Measurements from ENCODE around the gene NRARP. TPM values are rescaled to one million over a fixed set of nuclear protein-coding genes. Genes with fewer than 3 reads are reported as not detected.

Gene NRARP
- total and polyA plus RNA-seq, 4 donors, result 0.48 to 1.3 (median 0.93) TPM; not detected in 1

DNA sequence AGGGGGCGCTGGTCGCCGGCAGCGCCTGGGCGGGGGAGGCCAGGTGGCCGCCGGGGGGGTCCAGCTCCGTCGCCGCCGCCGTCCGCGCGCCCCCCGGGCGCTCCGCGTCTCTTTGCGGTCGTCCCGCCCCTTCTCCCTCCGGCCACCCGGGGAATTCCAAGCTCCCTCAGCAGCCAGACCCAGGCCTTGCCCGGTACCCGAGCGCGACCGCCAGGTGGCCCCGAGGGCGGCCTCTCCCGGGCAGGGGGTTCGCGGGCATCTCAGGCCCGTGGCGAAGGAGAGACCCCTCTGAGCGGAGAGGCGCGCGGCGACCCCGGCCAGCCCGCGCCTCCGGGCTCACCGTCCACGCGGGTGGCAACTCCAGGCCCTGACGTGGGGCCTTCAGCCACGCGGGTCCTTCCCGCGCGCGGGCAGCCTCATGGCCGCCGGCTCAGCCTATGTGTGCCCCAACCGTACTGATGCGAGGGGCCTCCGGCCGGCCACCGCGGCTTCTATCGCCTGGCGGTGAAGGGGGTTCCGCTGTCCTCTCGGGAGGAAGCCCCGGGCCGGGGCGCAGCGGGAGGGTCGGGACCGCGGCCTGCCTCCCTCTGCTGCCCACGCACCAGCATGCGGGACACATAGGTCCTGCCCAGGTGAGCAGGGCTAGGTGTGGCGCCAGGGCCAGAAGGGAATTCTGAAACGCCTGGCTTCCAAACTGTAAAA lies 529 bp upstream of the NRARP start:
- Histone ChIP-seq H3K9ac (ENCODE audit: low read depth in 1 of 2, low read length in 2 of 2) (no peak overlapping the region), H3K27me3 (ENCODE audit: control insufficient read depth in 4 of 4, insufficient read depth in 4 of 4, low read length in 3 of 4) (peaks cover 0 to 3% (median 0%) of the 10 kb centered on the region in 4 donors), H3K9me3 (ENCODE audit: control insufficient read depth in 4 of 4, low read length in 3 of 4) (no peaks in the 10 kb centered on the region), H3K4me1 (ENCODE audit: control insufficient read depth in 4 of 4, insufficient read depth in 4 of 4, low read length in 3 of 4) (peaks cover 13 to 62% (median 28%) of the 10 kb centered on the region in 4 donors), H3K36me3 (ENCODE audit: control insufficient read depth in 4 of 4, insufficient read depth in 3 of 4, low read depth in 1 of 4, low read length in 3 of 4) (no peaks in the 10 kb centered on the region), H3K27ac (ENCODE audit: low read depth in 1 of 2, low read length in 2 of 2) (peak overlapping the region; percentile 0 to 50), H3K4me3 (ENCODE audit: low read depth in 1 of 3, low read length in 3 of 3) (peak overlapping the region in 1 of 3 donors; percentile 55)
- 13% methylated on average over 78 of the region's 78 CpGs for WGBS
- no peak for DNase-seq (ENCODE audit: low spot score)
- TF ChIP-seq, protein P1, sequence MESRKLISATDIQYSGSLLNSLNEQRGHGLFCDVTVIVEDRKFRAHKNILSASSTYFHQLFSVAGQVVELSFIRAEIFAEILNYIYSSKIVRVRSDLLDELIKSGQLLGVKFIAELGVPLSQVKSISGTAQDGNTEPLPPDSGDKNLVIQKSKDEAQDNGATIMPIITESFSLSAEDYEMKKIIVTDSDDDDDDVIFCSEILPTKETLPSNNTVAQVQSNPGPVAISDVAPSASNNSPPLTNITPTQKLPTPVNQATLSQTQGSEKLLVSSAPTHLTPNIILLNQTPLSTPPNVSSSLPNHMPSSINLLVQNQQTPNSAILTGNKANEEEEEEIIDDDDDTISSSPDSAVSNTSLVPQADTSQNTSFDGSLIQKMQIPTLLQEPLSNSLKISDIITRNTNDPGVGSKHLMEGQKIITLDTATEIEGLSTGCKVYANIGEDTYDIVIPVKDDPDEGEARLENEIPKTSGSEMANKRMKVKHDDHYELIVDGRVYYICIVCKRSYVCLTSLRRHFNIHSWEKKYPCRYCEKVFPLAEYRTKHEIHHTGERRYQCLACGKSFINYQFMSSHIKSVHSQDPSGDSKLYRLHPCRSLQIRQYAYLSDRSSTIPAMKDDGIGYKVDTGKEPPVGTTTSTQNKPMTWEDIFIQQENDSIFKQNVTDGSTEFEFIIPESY (IDR thresholded peaks at IDR 0.05), result no peak
- TF ChIP-seq RAD21 (IDR thresholded peaks at IDR 0.05), result peak in 1 of 2 donors; percentile 9
- TF ChIP-seq, protein P2, sequence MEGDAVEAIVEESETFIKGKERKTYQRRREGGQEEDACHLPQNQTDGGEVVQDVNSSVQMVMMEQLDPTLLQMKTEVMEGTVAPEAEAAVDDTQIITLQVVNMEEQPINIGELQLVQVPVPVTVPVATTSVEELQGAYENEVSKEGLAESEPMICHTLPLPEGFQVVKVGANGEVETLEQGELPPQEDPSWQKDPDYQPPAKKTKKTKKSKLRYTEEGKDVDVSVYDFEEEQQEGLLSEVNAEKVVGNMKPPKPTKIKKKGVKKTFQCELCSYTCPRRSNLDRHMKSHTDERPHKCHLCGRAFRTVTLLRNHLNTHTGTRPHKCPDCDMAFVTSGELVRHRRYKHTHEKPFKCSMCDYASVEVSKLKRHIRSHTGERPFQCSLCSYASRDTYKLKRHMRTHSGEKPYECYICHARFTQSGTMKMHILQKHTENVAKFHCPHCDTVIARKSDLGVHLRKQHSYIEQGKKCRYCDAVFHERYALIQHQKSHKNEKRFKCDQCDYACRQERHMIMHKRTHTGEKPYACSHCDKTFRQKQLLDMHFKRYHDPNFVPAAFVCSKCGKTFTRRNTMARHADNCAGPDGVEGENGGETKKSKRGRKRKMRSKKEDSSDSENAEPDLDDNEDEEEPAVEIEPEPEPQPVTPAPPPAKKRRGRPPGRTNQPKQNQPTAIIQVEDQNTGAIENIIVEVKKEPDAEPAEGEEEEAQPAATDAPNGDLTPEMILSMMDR (IDR thresholded peaks at IDR 0.05; ENCODE audit: low read depth, low read length, missing input control), result peak; percentile 38

DNA sequence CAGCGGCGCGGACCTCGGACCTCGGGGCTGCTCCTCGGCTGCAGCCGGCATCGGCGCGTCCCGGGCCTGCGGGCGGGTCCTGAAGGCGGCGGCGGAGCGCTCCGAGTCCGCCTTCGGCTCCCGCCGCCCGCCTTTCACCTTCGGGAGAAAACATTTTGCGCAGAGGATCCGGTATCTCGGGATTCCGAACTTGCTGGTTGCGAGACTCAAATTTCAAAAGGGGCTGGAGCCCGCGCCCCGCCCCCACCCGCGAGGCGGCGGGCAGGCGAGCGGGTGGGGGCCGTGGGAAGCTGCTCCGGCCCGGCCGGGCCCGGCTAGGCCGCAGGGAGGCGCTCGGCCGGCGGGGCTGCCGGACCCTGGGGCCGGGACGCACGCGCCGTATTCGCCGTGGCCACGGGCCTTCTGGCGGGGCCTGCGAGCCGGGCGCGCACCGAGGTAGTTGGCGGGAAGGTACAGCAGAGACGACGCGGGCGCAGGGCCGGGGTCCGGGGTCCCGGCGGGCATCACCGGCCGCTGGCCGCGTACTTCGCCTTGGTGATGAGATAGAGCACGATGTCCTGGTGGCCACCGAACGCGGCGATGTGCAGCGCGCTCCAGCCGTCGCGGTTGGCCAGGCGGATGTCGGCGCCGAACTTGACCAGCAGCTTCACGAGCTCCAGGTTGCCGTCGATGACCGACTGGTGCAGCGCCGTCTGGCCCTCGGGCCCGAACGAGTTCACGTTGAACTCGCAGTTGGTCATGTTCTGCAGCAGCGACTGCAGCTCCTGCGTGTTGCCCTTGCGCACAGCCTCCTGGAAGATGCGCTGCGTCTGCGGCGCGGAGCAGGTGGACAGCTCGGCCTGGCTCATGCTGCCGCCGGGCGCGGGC lies 757 bp downstream of the NRARP start:
- peak; percentile 48 for DNase-seq (ENCODE audit: low spot score)
- H3K4me3 ChIP-seq (ENCODE audit: low read depth in 1 of 3, low read length in 3 of 3), result peak overlapping the region; percentile 55 to 63 (median 63)
- H3K4me1 ChIP-seq (ENCODE audit: control insufficient read depth in 4 of 4, insufficient read depth in 4 of 4, low read length in 3 of 4), result peaks cover 14 to 65% (median 32%) of the 10 kb centered on the region in 4 donors
- H3K27me3 ChIP-seq (ENCODE audit: control insufficient read depth in 4 of 4, insufficient read depth in 4 of 4, low read length in 3 of 4), result peaks cover 0 to 3% (median 0%) of the 10 kb centered on the region in 4 donors
- WGBS, result under 1% methylated on average over 115 of the region's 115 CpGs
- H3K27ac ChIP-seq (ENCODE audit: low read depth in 1 of 2, low read length in 2 of 2), result peak overlapping the region; percentile 18 to 73
- H3K36me3 ChIP-seq (ENCODE audit: control insufficient read depth in 4 of 4, insufficient read depth in 3 of 4, low read depth in 1 of 4, low read length in 3 of 4), result no peaks in the 10 kb centered on the region
- H3K9me3 ChIP-seq (ENCODE audit: control insufficient read depth in 4 of 4, low read length in 3 of 4), result no peaks in the 10 kb centered on the region
- H3K9ac ChIP-seq (ENCODE audit: low read depth in 1 of 2, low read length in 2 of 2), result peak overlapping the region in 1 of 2 donors; percentile 37
- TF ChIP-seq, protein P3, sequence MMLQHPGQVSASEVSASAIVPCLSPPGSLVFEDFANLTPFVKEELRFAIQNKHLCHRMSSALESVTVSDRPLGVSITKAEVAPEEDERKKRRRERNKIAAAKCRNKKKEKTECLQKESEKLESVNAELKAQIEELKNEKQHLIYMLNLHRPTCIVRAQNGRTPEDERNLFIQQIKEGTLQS (IDR thresholded peaks at IDR 0.05), result no peak
- TF ChIP-seq FOXA1 (IDR thresholded peaks at IDR 0.05) (no peak), SP1 (IDR thresholded peaks at IDR 0.05) (no peak), RXRA (IDR thresholded peaks at IDR 0.05) (no peak), HNF4G (IDR thresholded peaks at IDR 0.05) (no peak), FOXA2 (IDR thresholded peaks at IDR 0.05) (no peak), JUND (IDR thresholded peaks at IDR 0.05) (no peak), GABPA (IDR thresholded peaks at IDR 0.05 in 1 of 2, conservative IDR thresholded peaks at IDR 0.05 in 1 of 2) (no peak), TAF1 (conservative IDR thresholded peaks at IDR 0.05) (no peak)
- TF ChIP-seq, protein P4, sequence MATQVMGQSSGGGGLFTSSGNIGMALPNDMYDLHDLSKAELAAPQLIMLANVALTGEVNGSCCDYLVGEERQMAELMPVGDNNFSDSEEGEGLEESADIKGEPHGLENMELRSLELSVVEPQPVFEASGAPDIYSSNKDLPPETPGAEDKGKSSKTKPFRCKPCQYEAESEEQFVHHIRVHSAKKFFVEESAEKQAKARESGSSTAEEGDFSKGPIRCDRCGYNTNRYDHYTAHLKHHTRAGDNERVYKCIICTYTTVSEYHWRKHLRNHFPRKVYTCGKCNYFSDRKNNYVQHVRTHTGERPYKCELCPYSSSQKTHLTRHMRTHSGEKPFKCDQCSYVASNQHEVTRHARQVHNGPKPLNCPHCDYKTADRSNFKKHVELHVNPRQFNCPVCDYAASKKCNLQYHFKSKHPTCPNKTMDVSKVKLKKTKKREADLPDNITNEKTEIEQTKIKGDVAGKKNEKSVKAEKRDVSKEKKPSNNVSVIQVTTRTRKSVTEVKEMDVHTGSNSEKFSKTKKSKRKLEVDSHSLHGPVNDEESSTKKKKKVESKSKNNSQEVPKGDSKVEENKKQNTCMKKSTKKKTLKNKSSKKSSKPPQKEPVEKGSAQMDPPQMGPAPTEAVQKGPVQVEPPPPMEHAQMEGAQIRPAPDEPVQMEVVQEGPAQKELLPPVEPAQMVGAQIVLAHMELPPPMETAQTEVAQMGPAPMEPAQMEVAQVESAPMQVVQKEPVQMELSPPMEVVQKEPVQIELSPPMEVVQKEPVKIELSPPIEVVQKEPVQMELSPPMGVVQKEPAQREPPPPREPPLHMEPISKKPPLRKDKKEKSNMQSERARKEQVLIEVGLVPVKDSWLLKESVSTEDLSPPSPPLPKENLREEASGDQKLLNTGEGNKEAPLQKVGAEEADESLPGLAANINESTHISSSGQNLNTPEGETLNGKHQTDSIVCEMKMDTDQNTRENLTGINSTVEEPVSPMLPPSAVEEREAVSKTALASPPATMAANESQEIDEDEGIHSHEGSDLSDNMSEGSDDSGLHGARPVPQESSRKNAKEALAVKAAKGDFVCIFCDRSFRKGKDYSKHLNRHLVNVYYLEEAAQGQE (IDR thresholded peaks at IDR 0.05), result no peak
- TF ChIP-seq, protein P2 (IDR thresholded peaks at IDR 0.05; ENCODE audit: low read depth, low read length, missing input control), result no peak
- TF ChIP-seq, protein P1 (IDR thresholded peaks at IDR 0.05), result no peak

All from liver (tissue), 9 donors.